ENCODE measurements around the gene AK8. TPM values are rescaled to one million over a fixed set of nuclear protein-coding genes. Genes with fewer than 3 reads are reported as not detected.
"Not testable (repeated sequence)": the region's sequence is repeated elsewhere in the genome, so short reads cannot be mapped to it uniquely, and the experiment has no call there.

Gene AK8
- total and polyA plus RNA-seq, 9 of the 15 experiments (the other 6 are each of a cell fraction or from before 2014, with no cell fraction given): 0.06 to 0.37 TPM; not detected in 7

DNA sequence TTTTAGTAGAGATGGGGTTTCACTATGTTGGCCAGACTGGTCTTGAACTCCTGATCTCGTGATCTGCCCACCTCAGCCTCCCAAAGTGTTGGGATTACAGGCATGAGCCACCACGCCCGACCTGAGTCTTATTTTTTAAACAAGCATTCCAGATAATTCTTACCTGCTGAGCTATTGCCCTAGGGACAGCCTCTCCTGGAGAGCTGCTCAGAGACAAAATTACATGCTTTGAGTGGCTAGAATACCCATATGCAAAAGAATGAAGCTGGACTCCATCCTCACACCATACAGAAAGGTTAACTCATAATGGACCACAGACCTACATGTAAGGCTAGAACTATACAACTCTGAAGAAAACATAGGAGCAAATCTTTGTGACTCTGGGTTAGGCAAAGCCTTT lies 166.2 kb downstream of the AK8 start (continued):
- TF ChIP-seq, protein P1, sequence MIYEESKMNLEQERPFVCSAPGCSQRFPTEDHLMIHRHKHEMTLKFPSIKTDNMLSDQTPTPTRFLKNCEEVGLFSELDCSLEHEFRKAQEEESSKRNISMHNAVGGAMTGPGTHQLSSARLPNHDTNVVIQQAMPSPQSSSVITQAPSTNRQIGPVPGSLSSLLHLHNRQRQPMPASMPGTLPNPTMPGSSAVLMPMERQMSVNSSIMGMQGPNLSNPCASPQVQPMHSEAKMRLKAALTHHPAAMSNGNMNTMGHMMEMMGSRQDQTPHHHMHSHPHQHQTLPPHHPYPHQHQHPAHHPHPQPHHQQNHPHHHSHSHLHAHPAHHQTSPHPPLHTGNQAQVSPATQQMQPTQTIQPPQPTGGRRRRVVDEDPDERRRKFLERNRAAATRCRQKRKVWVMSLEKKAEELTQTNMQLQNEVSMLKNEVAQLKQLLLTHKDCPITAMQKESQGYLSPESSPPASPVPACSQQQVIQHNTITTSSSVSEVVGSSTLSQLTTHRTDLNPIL (CRISPR knock-in tag; IDR thresholded peaks at IDR 0.05): no peak
- TF ChIP-seq FOXA3 (CRISPR knock-in tag; conservative IDR thresholded peaks at IDR 0.05 in 1 of 2, IDR thresholded peaks at IDR 0.05 in 1 of 2) (no peak), PHTF2 (CRISPR knock-in tag; IDR thresholded peaks at IDR 0.05) (no peak), ZNF253 (CRISPR knock-in tag; conservative IDR thresholded peaks at IDR 0.05) (no peak), SRSF7 (optimal IDR thresholded peaks at IDR 0.05; ENCODE audit: low read depth, low read length) (no peak), SMC3 (conservative IDR thresholded peaks at IDR 0.05; ENCODE audit: insufficient read depth, low read depth, low read length) (no peak), HNRNPK (IDR thresholded peaks at IDR 0.05; ENCODE audit: low read depth, low read length, poor library complexity, severe bottlenecking) (no peak), ADNP (tag; IDR thresholded peaks at IDR 0.05) (no peak), JUND (IDR thresholded peaks at IDR 0.05; ENCODE audit: borderline replicate concordance, low read depth, low read length) (no peak), JUND (tag; IDR thresholded peaks at IDR 0.05; ENCODE audit: borderline replicate concordance, low read depth, low read length) (no peak), ZBED1 (IDR thresholded peaks at IDR 0.05) (no peak), ZNF79 (CRISPR knock-in tag; IDR thresholded peaks at IDR 0.05; ENCODE audit: low read depth) (no peak), ZNF778 (CRISPR knock-in tag; IDR thresholded peaks at IDR 0.05) (no peak), ZNF324 (CRISPR knock-in tag; IDR thresholded peaks at IDR 0.05) (no peak)
- TF ChIP-seq, protein P2, sequence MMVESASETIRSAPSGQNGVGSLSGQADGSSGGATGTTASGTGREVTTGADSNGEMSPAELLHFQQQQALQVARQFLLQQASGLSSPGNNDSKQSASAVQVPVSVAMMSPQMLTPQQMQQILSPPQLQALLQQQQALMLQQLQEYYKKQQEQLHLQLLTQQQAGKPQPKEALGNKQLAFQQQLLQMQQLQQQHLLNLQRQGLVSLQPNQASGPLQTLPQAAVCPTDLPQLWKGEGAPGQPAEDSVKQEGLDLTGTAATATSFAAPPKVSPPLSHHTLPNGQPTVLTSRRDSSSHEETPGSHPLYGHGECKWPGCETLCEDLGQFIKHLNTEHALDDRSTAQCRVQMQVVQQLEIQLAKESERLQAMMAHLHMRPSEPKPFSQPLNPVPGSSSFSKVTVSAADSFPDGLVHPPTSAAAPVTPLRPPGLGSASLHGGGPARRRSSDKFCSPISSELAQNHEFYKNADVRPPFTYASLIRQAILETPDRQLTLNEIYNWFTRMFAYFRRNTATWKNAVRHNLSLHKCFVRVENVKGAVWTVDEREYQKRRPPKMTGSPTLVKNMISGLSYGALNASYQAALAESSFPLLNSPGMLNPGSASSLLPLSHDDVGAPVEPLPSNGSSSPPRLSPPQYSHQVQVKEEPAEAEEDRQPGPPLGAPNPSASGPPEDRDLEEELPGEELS (CRISPR knock-in tag; IDR thresholded peaks at IDR 0.05; ENCODE audit: borderline replicate concordance): no peak

DNA sequence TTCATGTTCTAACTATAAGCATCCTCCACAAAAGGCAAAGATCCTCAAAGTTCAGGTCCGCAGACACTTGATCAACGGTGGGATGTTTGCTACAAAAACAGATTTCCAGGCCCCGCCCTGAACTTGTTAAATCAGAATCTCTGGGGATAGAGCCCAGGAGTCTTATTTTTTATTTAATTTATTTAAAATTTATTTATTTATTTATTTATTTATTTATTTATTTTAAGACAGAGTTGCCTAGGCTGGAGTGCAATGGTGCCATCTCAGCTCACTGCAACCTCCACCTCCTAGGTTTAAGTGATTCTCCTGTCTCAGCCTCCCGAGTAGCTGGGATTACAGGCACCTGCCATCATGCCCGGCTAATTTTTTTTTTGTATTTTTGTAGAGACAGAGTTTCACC lies 166.9 kb downstream of the AK8 start:
- H3K4me3 ChIP-seq; H3K9me3 ChIP-seq (replicated peaks; ENCODE audit: control insufficient read depth, insufficient read depth, low read depth, low read length); H3K27ac ChIP-seq (ENCODE audit: extremely low read depth, low read depth, low read length); ATAC-seq; H4K20me1 ChIP-seq (replicated peaks; ENCODE audit: control insufficient read depth, insufficient read depth, low read length); H3K4me1 ChIP-seq (replicated peaks in 1 of 2; ENCODE audit: control insufficient read depth in 2 of 2, insufficient read depth in 2 of 2, low read length in 2 of 2); intact Hi-C loops (cut with micrococcal nuclease); CTCF ChIA-PET (ENCODE audit: low intra/inter-chr PET ratio); FAIRE-seq; H2AFZ ChIP-seq (ENCODE audit: low read depth, low read length); H3K9ac ChIP-seq (ENCODE audit: insufficient read depth in 1 of 2, low read depth in 2 of 2, low read length in 2 of 2); H3K79me2 ChIP-seq (ENCODE audit: control insufficient read depth, insufficient read depth, low read length); in situ Hi-C loops (cut with MboI); BruUV-seq (replicated peaks); H3K36me3 ChIP-seq (ENCODE audit: control insufficient read depth, insufficient read depth, low read length); H3K9me1 ChIP-seq (ENCODE audit: control insufficient read depth, insufficient read depth, low read length); DNase-seq (ENCODE audit: extremely low read depth in 1 of 4, low spot score in 3 of 4); H3K4me2 ChIP-seq (ENCODE audit: insufficient read depth, low read length): not testable (repeated sequence)
- WGBS (ENCODE audit: insufficient coverage, low coverage, missing lambda C conversion rate): 10% methylated on average over 5 of the region's 5 CpGs
- POLR2A ChIA-PET: interaction anchor here (1.0 kb wide), 2 partner anchors 10 to 50 kb away, joined by 3 read pairs; no protein-coding TSS in a partner anchor
- H3K27me3 ChIP-seq (ENCODE audit: control insufficient read depth in 2 of 2, insufficient read depth in 2 of 2, low read length in 2 of 2): peaks cover 43% of the 10 kb centered on the region in 2 experiments

Data from K562 (cell line).